HEK293 (cell line): ENCODE results near the gene TNFAIP1.

ENCODE experiments used
- AEBP2 ChIP-seq: fragments of 450-650 bp; formaldehyde crosslinking; IDR thresholded peaks from 2 replicates; pipeline ENCODE4 v1.5.1; 2016; ENCODE audit warnings: missing biosample characterization, missing genetic modification characterization, borderline replicate concordance
- REPIN1 ChIP-seq: fragments of 450-650 bp; formaldehyde crosslinking; IDR thresholded peaks from 2 replicates; pipeline ENCODE4 v1.5.1; 2017; ENCODE audit warnings: missing biosample characterization, missing genetic modification characterization, low read depth
- SCRT1 ChIP-seq: fragments of 450-650 bp; formaldehyde crosslinking; IDR thresholded peaks from 2 replicates; pipeline ENCODE4 v1.5.1; 2016; ENCODE audit warnings: missing biosample characterization, missing genetic modification characterization, borderline replicate concordance
- ZBTB48 ChIP-seq: fragments of 450-650 bp; formaldehyde crosslinking; IDR thresholded peaks from 2 replicates; pipeline ENCODE4 v1.5.1; 2016; ENCODE audit warnings: missing biosample characterization, missing genetic modification characterization
- ZNF433 ChIP-seq: fragments of 450-650 bp; formaldehyde crosslinking; IDR thresholded peaks from 2 replicates; pipeline ENCODE4 v1.5.1; 2016; ENCODE audit warnings: missing biosample characterization, missing genetic modification characterization, low read depth
- ZNF48 ChIP-seq: fragments of 450-650 bp; formaldehyde crosslinking; IDR thresholded peaks from 2 replicates; pipeline ENCODE4 v1.5.1; 2016; ENCODE audit warnings: missing biosample characterization, missing genetic modification characterization
- ZNF548 ChIP-seq: fragments of 450-650 bp; formaldehyde crosslinking; IDR thresholded peaks from 2 replicates; pipeline ENCODE4 v1.5.1; 2016; ENCODE audit warnings: missing biosample characterization, missing genetic modification characterization
- ZNF596 ChIP-seq: fragments of 450-650 bp; IDR thresholded peaks from 2 replicates; pipeline ENCODE4 v1.5.0; 2018; ENCODE audit warnings: missing biosample characterization, mild to moderate bottlenecking, missing genetic modification characterization, moderate library complexity
- ZNF658 ChIP-seq: fragments of 450-650 bp; formaldehyde crosslinking; IDR thresholded peaks from 2 replicates; pipeline ENCODE4; 2016; ENCODE audit warnings: missing biosample characterization, missing genetic modification characterization
- ZNF660 ChIP-seq: fragments of 450-650 bp; IDR thresholded peaks from 2 replicates; pipeline ENCODE4 v1.5.1; 2018; ENCODE audit warnings: missing biosample characterization, mild to moderate bottlenecking, missing genetic modification characterization
- ZNF777 ChIP-seq: fragments of 450-650 bp; formaldehyde crosslinking; IDR thresholded peaks from 2 replicates; pipeline ENCODE4 v1.5.1; 2017; ENCODE audit warnings: missing biosample characterization, missing genetic modification characterization, borderline replicate concordance
- ZSCAN4 ChIP-seq: fragments of 450-650 bp; formaldehyde crosslinking; IDR thresholded peaks from 2 replicates; pipeline ENCODE4 v1.5.1; 2017; ENCODE audit warnings: missing biosample characterization, missing genetic modification characterization

The TNFAIP1 gene

GRCh38 chr17:28395968-28396367 is 60.4 kb downstream of the TNFAIP1 start (continued):
- TF ChIP-seq ZSCAN4 = no peak
- TF ChIP-seq ZNF658 = no peak
- no peak for TF ChIP-seq ZNF548 (tag by site-specific recombination)
- TF ChIP-seq ZNF48 (tag by site-specific recombination) = no peak
- TF ChIP-seq ZNF777 (tag by site-specific recombination) = no peak
- no peak for TF ChIP-seq REPIN1 (tag by site-specific recombination)
- no peak for TF ChIP-seq AEBP2 (tag by site-specific recombination)
- TF ChIP-seq ZNF660 (tag by site-specific recombination) = no peak
- no peak for TF ChIP-seq SCRT1 (tag by site-specific recombination)
- no peak for TF ChIP-seq ZBTB48 (tag by site-specific recombination)
- TF ChIP-seq ZNF433 (tag by site-specific recombination) = no peak
- no peak for TF ChIP-seq ZNF596 (tag by site-specific recombination)
